NT2/D1 (cell line): ENCODE measurements around the gene MEGF9.

Experiments used
- SUZ12 ChIP-seq: IDR thresholded peaks from 2 replicates; pipeline ENCODE4 v1.6.1; 2011; ENCODE audit not compliant: insufficient read length, insufficient read depth; ENCODE audit errors: extremely low read depth
- YY1 ChIP-seq: IDR thresholded peaks from 2 replicates; pipeline ENCODE4 v1.6.1; 2011; ENCODE audit not compliant: insufficient read length, insufficient read depth
- ZNF274 ChIP-seq: IDR thresholded peaks from 2 replicates; pipeline ENCODE4 v1.6.1; 2011; ENCODE audit warnings: mild to moderate bottlenecking, low read depth, low read length

DNA sequence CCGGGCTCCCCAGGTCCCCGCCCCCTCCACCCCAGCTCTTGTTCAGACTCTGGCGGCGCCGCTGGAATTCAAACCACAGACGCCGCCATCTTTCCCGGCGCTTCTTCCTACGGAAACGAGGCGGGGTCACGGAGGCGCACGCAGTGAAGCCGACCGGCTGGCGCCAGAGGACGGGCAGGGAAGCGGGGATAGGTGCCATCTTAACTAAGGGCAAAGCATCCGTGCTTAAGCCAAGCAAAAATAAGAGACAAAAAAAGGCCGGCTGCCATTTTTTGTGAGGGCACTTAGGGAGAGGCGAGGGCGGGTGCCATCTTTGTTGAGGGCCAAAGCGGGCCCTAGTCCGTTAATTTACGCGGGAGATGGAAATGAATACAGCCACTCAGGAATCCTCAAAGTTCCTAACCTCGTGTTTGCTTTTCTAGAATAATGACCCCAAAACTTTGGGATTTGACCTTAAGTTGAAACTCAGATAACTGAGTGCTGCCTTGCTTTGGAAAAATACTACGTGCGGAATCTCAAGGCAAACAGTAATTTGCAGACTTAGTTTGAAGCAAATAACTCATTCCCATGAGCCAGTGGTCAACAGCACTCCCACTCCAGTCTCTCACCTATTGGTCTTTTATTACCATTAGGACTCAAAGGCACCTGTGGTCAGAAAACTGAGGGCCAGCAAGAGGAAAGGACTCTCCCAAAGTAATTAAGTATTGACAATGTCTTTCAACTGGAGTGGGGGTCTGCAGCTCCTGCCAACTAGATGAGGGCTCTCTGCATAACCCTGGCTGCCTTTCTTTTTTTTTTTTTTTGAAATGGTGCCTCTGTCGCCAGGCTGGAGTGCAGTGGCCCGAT is 134.0 kb downstream of the MEGF9 start, which contains the start of gene CDK5RAP2:
- TF ChIP-seq YY1 (peak; percentile 99), SUZ12 (no peak), ZNF274 (no peak)
